ENCODE measurements around the gene SRP54. TPM values are rescaled to one million over a fixed set of nuclear protein-coding genes. Genes with fewer than 3 reads are reported as not detected.

Gene SRP54
- total and polyA plus RNA-seq, 4 donors: 32.6 to 113 (median 38.4) TPM

- TF ChIP-seq ZBTB33 (IDR thresholded peaks at IDR 0.05) (no peak), GABPA (IDR thresholded peaks at IDR 0.05 in 1 of 2, conservative IDR thresholded peaks at IDR 0.05 in 1 of 2) (no peak), JUND (IDR thresholded peaks at IDR 0.05) (no peak), HNF4G (IDR thresholded peaks at IDR 0.05) (no peak), HNF4A (conservative IDR thresholded peaks at IDR 0.05) (no peak)
Observed at GRCh38 chr14:35020713-35021112, 37.9 kb downstream of the SRP54 start (continued).

- Histone ChIP-seq H3K4me1 (ENCODE audit: control insufficient read depth in 4 of 4, insufficient read depth in 4 of 4, low read length in 3 of 4) (peaks cover 0 to 2% (median 0%) of the 10 kb centered on the region in 4 donors), H3K27ac (ENCODE audit: low read depth in 1 of 2, low read length in 2 of 2) (no peak overlapping the region), H3K9me3 (ENCODE audit: control insufficient read depth in 4 of 4, low read length in 3 of 4) (no peaks in the 10 kb centered on the region), H3K36me3 (ENCODE audit: control insufficient read depth in 4 of 4, insufficient read depth in 3 of 4, low read depth in 1 of 4, low read length in 3 of 4) (peaks cover 11 to 36% (median 30%) of the 10 kb centered on the region in 4 donors), H3K9ac (ENCODE audit: low read depth in 1 of 2, low read length in 2 of 2) (no peak overlapping the region), H3K4me3 (ENCODE audit: low read depth in 1 of 3, low read length in 3 of 3) (no peak overlapping the region), H3K27me3 (ENCODE audit: control insufficient read depth in 4 of 4, insufficient read depth in 4 of 4, low read length in 3 of 4) (no peaks in the 10 kb centered on the region)
- no peak for DNase-seq (ENCODE audit: low spot score)
- WGBS: 98% methylated on average over 2 of the region's 2 CpGs
- TF ChIP-seq SP1 (IDR thresholded peaks at IDR 0.05): no peak
- TF ChIP-seq MAX (IDR thresholded peaks at IDR 0.05): no peak
- TF ChIP-seq FOXA2 (IDR thresholded peaks at IDR 0.05): no peak
- TF ChIP-seq HNF4G (IDR thresholded peaks at IDR 0.05): no peak
- TF ChIP-seq YY1 (IDR thresholded peaks at IDR 0.05): no peak
- no peak for TF ChIP-seq REST (IDR thresholded peaks at IDR 0.05)
- no peak for TF ChIP-seq ATF3 (IDR thresholded peaks at IDR 0.05)
- no peak for TF ChIP-seq GABPA (IDR thresholded peaks at IDR 0.05 in 1 of 2, conservative IDR thresholded peaks at IDR 0.05 in 1 of 2)
- TF ChIP-seq EGR1 (IDR thresholded peaks at IDR 0.05; ENCODE audit: low read depth in 2 of 2): no peak
- no peak for TF ChIP-seq CTCF (IDR thresholded peaks at IDR 0.05; ENCODE audit: low read depth, low read length, missing input control)
- no peak for TF ChIP-seq ZBTB33 (IDR thresholded peaks at IDR 0.05)
- TF ChIP-seq JUND (IDR thresholded peaks at IDR 0.05): no peak
Observed at GRCh38 chr14:35028435-35028834, 45.6 kb downstream of the SRP54 start.

Measured in liver (tissue), 9 donors.